Left renal cortex interstitium (tissue), 4 donors: ENCODE data around the gene STXBP1. TPM values are rescaled to one million over a fixed set of nuclear protein-coding genes. Genes with fewer than 3 reads are reported as not detected.
"Not testable (repeated sequence)": the region's sequence is repeated elsewhere in the genome, so short reads cannot be mapped to it uniquely, and the experiment has no call there.

ENCODE experiments used
- DNase-seq, 4 donors: peaks; one replicate each; pipeline ENCODE4 v3.0.0-alpha.2; 2013; ENCODE audit warnings: low read depth in 4 of 4, low spot score in 2 of 4, missing footprints in 1 of 4
- polyA plus RNA-seq, 4 donors: library from polyadenylated mRNA; unstranded; fragments of 120-200 nt; gene quantifications; one replicate each; pipeline ENCODE4 v1.2.1, GENCODE V29; 2013; ENCODE audit not compliant: insufficient read length in 4 of 4

The STXBP1 gene
- polyA plus RNA-seq, 4 donors: 23.6 to 38.6 (median 31.6) TPM

DNA sequence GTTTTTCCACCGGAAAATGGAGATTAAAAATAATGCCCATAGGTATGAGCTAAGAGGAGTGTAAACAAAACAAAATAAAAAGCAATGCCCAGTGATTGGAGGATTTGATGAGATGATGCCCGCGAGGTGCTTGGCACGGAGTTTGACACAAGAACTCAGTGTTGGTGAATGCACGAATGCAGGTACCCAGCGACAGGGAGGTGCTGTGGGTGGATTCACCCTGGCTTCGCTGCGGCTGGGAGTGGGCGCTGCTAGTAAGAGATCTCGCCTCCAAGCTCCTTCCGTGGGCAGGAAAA, 526 bp upstream of the STXBP1 start:
- DNase-seq: no peak

DNA sequence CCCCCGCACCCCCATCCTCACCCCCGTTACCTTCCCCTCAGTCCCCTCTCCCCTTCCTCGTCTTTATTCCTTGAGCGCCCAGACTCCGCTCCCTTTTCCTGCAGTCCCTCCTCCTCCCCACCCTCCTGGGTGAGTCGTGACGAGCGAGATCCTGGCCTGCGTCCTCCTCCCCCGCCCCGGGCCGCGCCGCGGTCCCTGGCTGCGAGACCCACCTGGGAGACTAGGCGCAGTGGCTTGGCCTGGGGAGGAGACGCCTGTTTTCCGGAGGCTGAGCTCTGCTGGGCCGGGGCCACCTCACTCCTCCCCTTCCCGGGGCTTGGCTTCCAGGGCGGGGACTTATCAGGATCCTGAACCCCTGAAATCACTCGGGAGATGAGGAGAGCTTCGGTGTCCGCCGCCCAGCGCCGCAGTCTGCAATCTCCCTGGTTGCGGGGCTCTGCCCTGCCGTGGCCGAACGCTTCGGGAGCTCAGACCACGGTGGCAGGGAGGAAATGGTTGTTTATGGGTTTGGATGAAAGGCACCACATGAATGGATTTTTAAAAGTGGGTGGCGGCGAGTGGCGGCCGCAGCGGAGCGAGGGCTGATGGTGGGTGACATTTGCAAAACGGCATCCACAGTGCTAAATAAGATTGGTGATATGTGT, 984 bp downstream of the STXBP1 start:
- no peak for DNase-seq

DNA sequence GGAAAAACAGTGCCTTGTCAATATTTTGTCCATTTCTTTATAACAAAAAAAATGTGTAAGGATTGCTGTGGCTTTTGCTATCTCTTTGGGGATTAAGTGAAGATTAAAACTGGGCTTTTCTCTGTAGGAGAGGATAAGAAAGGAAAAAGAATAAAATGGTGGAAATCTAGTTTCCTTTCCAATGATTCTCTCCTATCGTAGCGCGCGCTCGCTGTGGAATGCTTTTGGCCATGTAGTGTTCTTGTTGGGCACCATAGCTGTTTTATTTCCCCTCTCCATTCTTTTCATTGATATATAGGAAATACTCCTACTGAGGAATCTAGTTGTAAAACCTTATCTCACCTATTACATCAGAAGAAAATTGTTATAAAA, 1.5 kb downstream of the STXBP1 start:
- DNase-seq: no peak

DNA sequence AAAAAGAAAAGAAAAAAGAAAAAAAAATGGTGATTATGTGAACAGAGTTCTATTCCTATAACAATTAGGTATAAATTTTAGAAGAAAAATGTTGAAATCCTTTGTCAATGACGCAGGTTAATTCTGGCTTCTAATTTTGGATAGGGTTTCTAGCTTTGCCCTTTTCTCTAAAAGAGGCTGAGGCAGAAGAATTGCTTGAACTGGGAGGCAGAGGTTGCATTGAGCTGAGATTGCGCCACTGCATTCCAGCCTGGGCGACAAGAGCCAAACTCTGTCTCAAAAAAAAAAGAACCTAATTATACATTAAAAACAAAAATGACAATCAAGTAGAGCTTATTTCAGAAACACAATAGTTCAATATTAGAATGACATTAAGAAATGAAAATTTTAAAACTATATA, 2.9 kb downstream of the STXBP1 start:
- DNase-seq: no peak

DNA sequence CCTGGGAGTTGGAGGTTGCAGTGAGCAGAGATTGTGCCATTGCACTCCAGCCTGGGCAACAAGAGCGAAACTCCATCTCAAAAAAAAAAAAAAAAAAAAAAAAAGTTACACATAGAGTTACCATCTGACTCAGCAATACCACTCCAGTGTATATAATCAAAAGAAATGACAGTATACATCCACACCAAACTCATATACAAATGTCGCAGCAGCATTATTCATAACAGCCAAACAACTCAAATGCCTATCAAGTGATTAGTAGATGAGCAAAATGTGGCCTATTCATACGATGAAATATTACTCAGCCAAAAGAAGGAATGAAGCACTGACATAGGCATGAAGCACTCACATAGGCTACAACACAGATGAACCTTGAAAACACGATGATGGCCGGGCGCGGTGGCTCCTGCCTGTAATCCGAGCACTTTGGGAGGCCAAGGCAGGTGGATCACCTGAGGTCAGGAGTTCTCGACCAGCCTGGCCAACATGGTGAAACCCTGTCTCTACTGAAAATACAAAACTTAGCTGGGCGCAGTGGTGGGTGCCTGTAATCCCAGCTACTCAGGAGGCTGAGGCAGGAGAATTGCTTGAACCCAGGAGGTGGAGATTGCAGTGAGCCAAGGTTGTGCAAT, 9.4 kb downstream of the STXBP1 start:
- DNase-seq: not testable (repeated sequence)

DNA sequence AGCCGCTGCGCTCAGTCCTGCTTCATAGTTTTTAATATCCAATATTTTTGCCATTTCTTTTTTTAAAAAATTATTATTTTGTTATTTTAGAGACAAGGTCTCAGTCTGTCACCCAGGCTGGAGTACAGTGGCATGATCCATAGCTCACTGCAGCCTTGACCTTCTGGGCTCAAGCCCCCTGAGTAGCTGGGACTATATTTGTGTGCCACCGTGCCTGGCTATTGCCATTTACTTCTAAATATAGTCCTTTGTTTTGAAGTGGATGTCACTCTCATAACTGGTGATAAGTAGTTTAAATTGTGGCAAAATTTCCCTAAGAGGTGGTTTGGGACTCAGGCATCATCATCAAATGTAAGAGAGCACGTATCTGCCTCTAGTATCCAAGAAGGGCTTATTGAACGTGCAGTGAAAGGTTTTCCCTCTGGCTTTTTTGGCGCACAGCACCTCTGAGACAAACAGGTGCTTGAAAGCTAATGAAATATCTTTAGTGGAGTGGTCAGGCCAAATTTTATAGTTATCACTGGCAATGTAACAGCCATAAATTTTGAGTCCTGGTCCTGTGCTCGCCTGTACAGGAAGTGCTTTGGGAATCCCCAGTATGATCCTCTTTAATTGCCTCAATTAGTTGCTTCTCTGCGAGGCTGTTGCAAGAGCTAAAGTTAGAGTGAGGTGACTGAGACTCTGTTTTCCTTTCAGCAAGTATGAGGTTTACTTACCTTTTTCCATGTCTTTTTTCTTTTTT, 14.8 kb downstream of the STXBP1 start:
- DNase-seq: no peak

DNA sequence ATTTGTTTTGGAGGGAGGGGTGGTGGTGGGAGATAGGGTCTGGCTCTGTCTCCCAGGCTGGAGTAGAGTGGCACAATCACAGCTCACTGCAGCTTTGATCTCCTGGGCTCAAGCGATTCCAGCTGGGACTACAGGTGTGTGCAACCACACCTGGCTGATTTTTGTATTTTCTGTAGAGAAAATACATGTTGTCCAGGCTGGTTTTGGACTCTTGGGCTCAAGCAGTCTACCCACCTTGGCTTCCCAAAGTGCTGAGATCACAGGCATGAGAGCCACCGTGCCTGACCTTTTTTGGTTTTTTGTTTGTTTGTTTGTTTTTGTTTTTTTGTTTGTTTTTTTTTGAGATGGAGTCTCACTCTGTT, 15.4 kb downstream of the STXBP1 start:
- no peak for DNase-seq

DNA sequence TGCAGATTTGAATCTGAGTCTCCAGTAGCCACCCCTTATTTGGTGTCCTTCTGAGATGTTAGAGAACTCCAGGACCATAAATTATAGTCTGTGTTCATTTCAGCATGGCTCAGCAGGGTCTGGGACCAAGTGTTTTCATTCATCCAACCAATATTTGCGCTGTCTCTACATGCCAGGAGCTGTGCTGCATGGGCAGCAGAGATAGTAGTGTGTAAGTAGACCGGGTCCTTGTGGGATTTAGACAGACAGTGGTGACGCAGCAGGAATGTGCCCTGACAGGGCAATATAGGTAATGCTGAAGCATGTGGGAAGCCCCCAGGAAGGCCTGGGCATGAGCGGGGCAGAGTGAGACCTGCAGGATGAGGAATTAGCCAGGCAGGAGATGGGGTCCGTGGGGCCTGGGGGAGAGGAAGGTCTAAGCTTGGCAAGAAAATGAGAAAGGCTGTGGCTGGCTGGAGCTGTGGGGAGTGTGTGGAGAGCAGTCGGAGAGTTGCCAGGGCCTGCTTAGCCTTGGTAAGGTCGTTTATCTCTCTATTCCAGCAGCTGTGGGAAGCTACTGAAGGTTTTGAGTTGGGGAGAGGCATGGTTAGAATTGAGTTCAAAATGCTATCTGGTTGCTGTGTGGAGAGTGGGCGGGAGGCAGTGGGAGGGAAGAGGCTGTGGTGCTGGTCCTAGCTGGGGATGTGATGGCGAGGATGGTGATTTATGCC, 16.8 kb downstream of the STXBP1 start:
- no peak for DNase-seq

DNA sequence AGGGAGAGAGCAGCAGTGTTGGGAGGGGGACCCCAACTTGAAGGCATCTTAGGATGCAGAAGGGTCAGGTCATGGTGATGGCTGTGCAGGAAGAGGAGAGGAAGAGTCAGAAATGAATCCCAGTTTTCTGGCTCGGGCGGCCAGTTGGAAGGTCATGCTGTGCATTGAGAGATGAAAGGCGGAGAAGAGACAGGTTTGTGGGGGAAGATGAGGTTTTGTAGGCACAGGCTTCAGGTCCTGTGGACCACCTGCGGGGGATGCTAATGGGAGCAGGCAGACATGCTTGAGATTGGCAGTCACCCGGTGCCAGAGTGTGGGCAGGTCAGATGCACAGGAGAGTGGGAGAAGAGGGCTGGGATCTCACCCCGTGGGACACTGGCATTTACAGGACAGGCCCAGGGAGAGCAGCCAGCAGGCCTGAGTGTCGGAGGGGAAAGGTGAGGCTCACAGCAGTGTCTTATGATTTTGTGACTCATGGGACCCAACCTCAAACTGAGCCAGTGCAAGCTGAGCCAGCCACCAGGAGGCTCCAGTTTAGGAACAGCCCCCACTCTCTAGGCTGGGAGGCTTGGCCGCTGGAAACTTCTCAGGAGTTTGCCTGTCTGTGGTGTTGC, 17.5 kb downstream of the STXBP1 start:
- no peak for DNase-seq

DNA sequence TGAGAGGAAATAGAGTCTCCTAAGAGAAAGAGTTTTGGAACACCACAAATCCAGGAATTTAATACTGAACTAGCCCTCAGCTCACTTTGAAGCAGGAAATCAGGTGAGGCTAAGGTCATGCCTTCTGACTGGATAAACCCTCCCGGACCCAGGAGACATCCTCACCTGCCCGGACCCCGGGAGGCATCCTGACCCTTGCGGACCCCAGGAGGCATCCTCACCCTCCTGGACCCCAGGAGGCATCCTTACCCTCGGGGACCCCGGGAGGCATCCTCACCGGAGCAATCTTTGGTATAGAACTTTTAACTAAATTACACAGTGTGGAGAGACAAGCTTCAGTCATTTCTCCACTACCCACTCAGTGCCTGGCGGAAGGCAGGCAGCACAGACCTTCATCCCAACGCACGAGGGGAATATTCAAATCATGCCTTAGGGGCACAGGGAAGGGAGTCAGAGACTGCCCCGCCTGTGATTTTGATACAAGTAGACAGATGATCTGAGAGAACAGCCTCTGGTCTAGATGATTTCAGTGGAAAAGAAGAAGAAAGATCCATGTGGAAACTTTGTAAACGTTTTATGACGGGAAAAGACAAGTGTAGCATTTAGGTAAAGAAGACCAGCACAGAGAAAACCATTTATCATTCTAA, 21.3 kb downstream of the STXBP1 start:
- DNase-seq: no peak

DNA sequence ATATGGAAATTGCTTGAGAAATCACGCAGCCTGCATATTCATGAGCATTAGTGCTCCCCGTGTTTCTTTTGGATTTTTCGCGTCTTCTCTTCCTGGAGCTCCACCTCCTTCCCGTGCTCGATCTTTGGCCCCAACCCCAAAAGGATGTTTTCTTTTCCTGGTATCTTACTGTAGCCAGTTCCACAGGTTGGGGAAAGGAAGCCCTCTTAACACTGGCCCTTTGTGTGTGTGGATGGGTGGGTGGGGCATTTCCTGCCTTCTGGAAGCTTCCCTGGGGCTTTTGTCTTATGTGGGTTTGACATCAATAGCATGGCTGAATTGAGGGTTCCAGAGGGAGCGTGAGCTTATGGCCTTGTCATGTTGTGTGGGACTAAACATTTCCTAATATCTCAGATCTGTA, 21.9 kb downstream of the STXBP1 start:
- DNase-seq: no peak

DNA sequence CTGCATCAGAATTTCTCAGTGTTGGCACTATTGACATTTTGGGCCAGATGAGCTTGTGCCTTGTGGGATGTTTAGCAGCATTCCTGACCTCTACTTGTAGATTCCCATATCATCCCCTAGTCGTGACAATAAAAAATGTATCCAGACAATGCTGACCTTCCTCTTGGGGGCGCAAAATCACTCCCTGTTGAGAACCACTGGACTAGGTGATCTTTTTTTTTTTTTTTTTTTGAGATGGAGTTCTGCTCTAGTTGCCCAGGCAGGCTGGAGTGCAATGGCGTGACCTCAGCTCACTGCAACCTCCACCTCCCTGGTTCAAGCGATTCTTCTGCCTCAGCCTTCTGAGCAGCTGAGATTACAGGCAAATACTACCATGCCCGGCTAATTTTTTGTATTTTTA, 22.6 kb downstream of the STXBP1 start:
- no peak for DNase-seq

DNA sequence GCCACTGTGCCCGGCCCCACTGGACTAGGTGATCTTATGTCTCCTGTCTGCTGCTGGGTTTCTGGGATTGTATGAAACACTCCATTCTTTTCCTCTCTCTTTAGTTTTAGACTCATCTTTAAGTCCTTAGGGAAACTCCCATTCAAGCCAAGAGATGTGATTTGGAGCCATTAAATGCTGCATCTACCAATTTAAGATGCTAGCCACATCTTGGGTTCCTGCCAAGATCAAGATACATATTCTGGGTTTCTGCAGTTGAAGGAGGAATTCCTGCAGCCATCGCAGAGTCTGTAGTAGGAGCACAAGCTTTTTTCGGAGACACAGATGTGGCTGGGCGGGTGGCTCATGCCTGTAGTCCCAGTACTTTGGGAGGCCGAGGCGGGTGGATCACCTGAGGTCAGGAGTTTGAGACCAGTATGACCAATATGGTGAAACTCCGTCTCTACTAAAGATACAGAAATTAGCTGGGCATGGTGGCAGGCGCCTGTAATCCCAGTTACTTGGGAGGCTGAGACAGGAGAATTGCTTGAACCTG, 23.2 kb downstream of the STXBP1 start:
- DNase-seq: no peak

DNA sequence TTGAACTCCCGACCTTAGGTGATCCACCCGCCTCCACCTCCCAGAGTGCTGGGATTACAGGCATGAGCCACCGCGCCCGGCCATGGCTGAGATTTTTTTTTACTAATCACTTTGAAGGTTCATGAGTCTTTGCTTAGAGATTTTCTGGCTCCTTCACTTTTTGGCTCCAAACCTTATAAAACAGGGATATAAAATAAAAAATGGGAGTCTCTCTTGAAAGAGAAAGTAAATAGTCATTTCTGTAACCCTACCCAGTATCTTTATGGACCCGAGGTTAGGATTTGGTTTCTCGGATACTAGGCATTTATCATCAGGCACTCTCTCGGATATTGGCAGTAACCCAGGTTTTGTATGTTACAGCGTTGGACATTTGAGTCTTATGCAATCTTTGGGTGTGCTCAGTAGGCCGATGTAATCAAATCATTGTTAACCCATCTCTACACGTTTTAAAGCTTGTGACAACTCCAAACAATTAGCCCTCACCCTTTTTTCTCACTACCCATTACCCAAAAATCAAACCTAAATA, 25.3 kb downstream of the STXBP1 start:
- DNase-seq: no peak

DNA sequence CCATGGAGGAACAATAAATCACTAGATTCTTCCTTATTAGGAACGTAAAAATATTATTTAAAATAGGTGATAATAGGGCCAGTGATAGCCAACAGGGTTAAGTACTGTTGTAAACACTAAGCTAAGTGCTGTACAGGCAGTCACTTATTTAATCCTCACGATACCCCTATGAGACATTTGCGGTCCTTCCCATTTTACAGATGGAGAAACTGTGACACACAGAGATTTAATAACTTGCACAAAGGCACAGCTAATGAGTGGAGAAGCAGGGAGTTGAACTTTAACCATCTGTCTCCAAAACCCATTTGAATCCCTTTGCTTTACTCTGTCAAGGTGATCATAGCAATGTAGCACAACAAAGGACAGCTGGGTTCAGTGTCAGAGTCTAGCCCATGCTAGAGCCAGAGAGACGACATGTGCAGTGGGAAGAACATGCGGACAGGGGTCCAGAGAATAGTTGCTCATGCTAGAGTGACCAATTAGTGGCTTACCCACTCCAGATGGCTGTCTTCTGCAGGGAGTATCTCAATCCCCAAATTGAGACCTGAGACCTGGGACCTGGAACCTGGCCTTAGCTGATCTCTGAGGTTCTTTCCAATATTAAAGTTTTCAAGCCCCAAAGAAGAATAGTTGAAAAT, 28.9 kb downstream of the STXBP1 start:
- no peak for DNase-seq

DNA sequence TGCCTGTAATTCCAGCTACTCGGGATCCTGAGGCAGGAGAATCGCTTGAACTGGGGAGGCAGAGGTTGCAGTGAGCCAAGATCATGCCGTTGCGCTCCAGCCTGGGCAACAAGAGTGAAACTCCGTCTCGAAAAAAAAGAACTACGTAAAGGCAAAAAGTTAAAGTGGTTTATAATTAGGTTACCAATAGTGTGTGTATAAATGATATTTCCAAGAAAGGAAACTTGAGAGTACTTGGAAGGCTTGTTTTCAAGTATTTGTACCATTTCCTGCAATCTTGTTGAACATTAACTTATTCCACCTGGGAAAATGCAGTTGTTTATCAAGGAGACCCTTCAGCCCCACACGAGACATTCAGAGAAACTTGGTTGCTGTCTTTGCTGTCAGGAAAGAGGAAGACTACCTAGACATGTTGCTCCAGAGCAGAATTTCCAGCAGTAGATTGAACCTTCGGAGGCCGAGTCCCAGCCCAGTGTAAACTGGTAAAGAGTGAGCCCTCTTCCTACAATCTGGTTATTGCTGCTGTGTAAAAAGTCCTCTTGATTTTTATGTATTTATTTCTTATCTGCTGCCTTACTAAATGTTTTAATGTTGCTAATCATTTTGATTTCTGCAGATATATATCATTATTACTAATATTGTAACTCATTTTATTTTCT, 30.1 kb downstream of the STXBP1 start:
- no peak for DNase-seq

DNA sequence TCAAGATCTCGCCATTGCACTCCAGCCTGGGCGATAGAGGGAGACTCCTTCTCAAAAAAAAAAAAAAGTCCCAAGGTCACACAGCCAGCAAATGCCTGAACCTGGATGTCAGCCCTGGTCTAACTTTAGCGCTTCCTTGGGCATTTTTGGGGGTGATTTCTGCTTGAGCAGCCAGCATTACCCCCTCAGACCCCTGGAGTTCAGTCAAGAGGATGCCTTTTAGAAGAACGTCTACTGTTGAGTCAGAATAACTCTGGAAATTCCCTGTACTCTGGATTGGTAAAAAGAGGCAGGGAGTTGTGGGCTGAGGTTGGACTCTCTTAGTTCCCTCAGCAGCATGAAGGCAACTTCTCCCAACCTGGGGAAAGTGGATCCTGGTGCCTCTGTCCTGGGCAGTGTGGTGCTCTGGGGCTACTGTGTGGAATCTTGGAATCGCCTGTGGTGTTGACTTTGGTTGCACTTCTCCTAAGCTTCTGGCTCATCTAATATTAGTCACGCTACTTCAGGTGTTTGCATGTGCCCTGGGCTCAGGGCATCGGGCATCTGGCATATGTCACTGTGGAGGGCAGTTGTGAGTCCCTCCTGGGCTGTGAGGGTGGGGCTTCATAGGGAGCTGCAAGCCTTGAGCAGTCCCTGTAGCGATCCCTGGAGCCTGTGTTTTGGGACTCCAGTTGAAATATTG, 32.2 kb downstream of the STXBP1 start:
- no peak for DNase-seq

DNA sequence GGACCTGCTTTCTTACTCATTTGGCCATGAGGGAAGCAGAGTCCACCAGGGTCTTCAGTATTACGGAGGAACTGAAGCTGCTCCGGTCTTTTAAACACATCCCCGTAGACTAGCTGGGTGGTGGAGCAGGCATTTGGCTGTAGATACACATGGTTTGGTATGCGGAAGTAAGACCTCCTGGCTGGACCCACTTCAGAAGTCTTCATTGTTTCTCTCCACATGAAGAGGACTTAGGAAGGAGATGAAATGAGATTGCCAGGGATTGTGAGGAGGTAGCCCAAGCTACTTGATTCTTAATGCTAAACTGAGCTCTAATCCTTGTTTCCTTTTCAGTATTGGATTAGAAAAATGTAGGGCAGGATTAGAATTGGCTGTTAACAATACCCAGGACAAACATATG, 32.9 kb downstream of the STXBP1 start:
- no peak for DNase-seq

DNA sequence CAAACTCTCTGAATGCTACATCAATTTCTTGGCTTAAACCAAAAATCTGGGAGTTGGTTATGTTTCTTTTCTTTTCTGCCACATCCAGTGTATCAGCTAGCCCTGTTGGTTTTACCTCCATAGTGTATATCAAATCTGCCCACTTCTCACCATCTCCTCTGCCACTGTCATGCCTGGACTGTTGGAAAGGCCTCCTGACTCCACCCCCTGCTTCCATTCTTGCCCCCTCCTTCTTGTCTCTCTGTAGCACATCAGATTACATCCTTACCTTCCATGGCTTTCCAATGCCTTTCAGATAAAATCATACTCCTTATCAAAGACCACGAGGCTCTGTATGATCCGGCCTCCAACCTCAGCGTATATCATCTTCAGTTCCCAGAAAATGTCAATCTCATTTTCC, 35.4 kb downstream of the STXBP1 start:
- DNase-seq: no peak
